Natural killer cell (primary cell): Measurements from ENCODE around the gene FGFR2. TPM values are rescaled to one million over a fixed set of nuclear protein-coding genes. Genes with fewer than 3 reads are reported as not detected.
A peak's percentile ranks its signal among the peaks of the same experiment; 100 is the strongest.

ENCODE experiments used
- ATAC-seq, 3 donors: fragments of 150-1000 bp in 2 of 3; fragments of 200-7000 bp in 1 of 3; cut with Tn5 transposase; 1 replicate in 1 of 3; 2 replicates in 2 of 3; pipeline ENCODE4 v1.10.0; 2021; ENCODE audit warnings: mild to moderate bottlenecking in 2 of 3, moderate library complexity in 2 of 3
- DNase-seq, 2 donors: peaks; one replicate each; pipeline versions ENCODE4 v3.0.0 to v3.0.0-alpha.2; 2013 to 2021; ENCODE audit warnings: mixed read lengths in 1 of 2
- H3K27ac ChIP-seq: one replicate; pipeline ENCODE4 v1.5.1; 2013; ENCODE audit warnings: mild to moderate bottlenecking, low read length
- H3K27me3 ChIP-seq: one replicate; pipeline ENCODE4 v1.6.1; 2013; ENCODE audit warnings: low read length; ENCODE audit not compliant: control insufficient read depth, insufficient read depth
- H3K36me3 ChIP-seq: one replicate; pipeline ENCODE4 v1.6.1; 2013; ENCODE audit warnings: low read length; ENCODE audit not compliant: control insufficient read depth, insufficient read depth
- H3K4me1 ChIP-seq: one replicate; pipeline ENCODE4 v1.6.1; 2013; ENCODE audit warnings: low read length; ENCODE audit not compliant: control insufficient read depth, insufficient read depth
- H3K4me3 ChIP-seq: one replicate; pipeline ENCODE4 v1.5.1; 2013; ENCODE audit warnings: low read length
- H3K9me3 ChIP-seq: one replicate; pipeline ENCODE4 v1.6.1; 2013; ENCODE audit warnings: low read length; ENCODE audit not compliant: control insufficient read depth, insufficient read depth
- H3K27ac Mint-ChIP-seq, 2 donors: one replicate each; pipeline ENCODE4 v1.8.0; 2022; ENCODE audit warnings: mild to moderate bottlenecking in 2 of 2, mixed read lengths in 2 of 2, moderate library complexity in 1 of 2
- H3K27me3 Mint-ChIP-seq, 2 donors: one replicate each; pipeline ENCODE4 v1.8.0; 2022; ENCODE audit warnings: low read depth in 2 of 2, mixed read lengths in 2 of 2
- H3K36me3 Mint-ChIP-seq: one replicate; pipeline ENCODE4 v1.8.0; 2022; ENCODE audit warnings: mixed read lengths
- H3K4me1 Mint-ChIP-seq, 2 donors: one replicate each; pipeline ENCODE4 v1.8.0; 2022; ENCODE audit warnings: mixed read lengths in 2 of 2
- H3K4me3 Mint-ChIP-seq: one replicate; pipeline ENCODE4 v1.8.0; 2022; ENCODE audit warnings: mild to moderate bottlenecking, moderate library complexity, mixed read lengths
- H3K9me3 Mint-ChIP-seq, 2 donors: one replicate each; pipeline ENCODE4 v1.8.0; 2022; ENCODE audit warnings: mixed read lengths in 2 of 2
- WGBS: methylation state at CpG from one replicate; pipeline ENCODE4 v1.1.7; 2013; ENCODE audit warnings: missing lambda C conversion rate; ENCODE audit not compliant: insufficient coverage; 5-methylcytosine and 5-hydroxymethylcytosine counted together
- intact Hi-C: fragments of 100-400 bp; cut with micrococcal nuclease; formaldehyde crosslinking; loops from one replicate; pipeline ENCODE4 v1.14.2; 2022
- total RNA-seq, 4 donors: library from RNA; stranded (reverse); fragments of 120-200 nt in 1 of 4; gene quantifications; one replicate each; pipeline versions ENCODE4 v1.2.3 to v1.2.4, GENCODE V29; 2013 to 2022
- TF ChIP-seq, protein P1 (sequence below): fragments of 200-600 bp; IDR thresholded peaks from one replicate; pipeline ENCODE4 v1.8.0; 2022; ENCODE audit warnings: antibody characterized with exemption

The FGFR2 gene
- total RNA-seq, 3 donors from 2014 or later (not counting 1 experiment from before 2014, with no cell fraction given): 0.72 to 5.6 TPM; not detected in 1

GRCh38 chr10:121438333-121438732, 159.9 kb downstream of the FGFR2 start:
- H3K27me3 Mint-ChIP-seq: no peaks in the 10 kb centered on the region
- intact Hi-C loops: no loop called here
- TF ChIP-seq, protein P1, sequence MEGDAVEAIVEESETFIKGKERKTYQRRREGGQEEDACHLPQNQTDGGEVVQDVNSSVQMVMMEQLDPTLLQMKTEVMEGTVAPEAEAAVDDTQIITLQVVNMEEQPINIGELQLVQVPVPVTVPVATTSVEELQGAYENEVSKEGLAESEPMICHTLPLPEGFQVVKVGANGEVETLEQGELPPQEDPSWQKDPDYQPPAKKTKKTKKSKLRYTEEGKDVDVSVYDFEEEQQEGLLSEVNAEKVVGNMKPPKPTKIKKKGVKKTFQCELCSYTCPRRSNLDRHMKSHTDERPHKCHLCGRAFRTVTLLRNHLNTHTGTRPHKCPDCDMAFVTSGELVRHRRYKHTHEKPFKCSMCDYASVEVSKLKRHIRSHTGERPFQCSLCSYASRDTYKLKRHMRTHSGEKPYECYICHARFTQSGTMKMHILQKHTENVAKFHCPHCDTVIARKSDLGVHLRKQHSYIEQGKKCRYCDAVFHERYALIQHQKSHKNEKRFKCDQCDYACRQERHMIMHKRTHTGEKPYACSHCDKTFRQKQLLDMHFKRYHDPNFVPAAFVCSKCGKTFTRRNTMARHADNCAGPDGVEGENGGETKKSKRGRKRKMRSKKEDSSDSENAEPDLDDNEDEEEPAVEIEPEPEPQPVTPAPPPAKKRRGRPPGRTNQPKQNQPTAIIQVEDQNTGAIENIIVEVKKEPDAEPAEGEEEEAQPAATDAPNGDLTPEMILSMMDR: no peak

DNA sequence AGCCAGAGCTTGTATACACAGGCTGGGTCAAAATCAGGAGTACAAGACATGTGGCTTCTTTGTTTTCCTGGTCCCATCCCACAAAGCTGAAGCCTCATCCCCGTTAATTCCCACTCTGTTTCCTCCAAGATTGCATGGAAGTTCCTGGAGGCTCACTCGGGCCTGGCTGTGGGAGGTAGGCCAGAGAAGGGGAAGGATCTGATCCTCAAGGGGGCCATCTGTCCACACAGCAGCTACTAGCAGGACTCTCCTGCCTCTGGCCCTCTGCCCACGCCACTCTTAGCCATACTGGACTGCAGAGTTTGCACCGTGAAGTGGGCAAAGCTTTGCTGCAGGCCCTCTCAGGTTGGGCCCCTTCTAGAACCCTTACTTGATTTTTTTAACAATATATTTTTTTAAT, 160.6 kb downstream of the FGFR2 start:
- no peak overlapping the region for H3K27ac ChIP-seq
- no peak overlapping the region for H3K4me3 Mint-ChIP-seq
- no peak overlapping the region for H3K4me3 ChIP-seq
- no peaks in the 10 kb centered on the region for H3K9me3 ChIP-seq
- no peaks in the 10 kb centered on the region for H3K27me3 Mint-ChIP-seq
- H3K4me1 ChIP-seq: no peaks in the 10 kb centered on the region
- H3K27me3 ChIP-seq: no peaks in the 10 kb centered on the region
- no peaks in the 10 kb centered on the region for H3K9me3 Mint-ChIP-seq
- TF ChIP-seq, protein P1: no peak
- intact Hi-C loops: no loop called here
- DNase-seq (no peak), ATAC-seq (no peak)
- H3K4me1 Mint-ChIP-seq: no peaks in the 10 kb centered on the region
- 71% methylated on average over 4 of the region's 4 CpGs for WGBS
- H3K36me3 ChIP-seq: no peaks in the 10 kb centered on the region
- no peaks in the 10 kb centered on the region for H3K36me3 Mint-ChIP-seq
- H3K27ac Mint-ChIP-seq: no peak overlapping the region

More at GRCh38 chr10:121438333-121438732, 159.9 kb downstream of the FGFR2 start:
- no peaks in the 10 kb centered on the region for H3K27me3 ChIP-seq
- Mint-ChIP-seq H3K9me3 (no peaks in the 10 kb centered on the region), H3K27ac (no peak overlapping the region), H3K4me3 (no peak overlapping the region), H3K4me1 (no peaks in the 10 kb centered on the region), H3K36me3 (no peaks in the 10 kb centered on the region)
- 96% methylated on average over 2 of the region's 2 CpGs for WGBS
- no peak overlapping the region for H3K4me3 ChIP-seq
- no peaks in the 10 kb centered on the region for H3K36me3 ChIP-seq
- H3K4me1 ChIP-seq: no peaks in the 10 kb centered on the region
- no peak overlapping the region for H3K27ac ChIP-seq
- H3K9me3 ChIP-seq: no peaks in the 10 kb centered on the region
- no peak for DNase-seq
- ATAC-seq: peak in 1 of 3 donors; percentile 62

GRCh38 chr10:121436630-121437341, 161.5 kb downstream of the FGFR2 start:
- no peak overlapping the region for H3K4me3 Mint-ChIP-seq
- no peaks in the 10 kb centered on the region for H3K27me3 ChIP-seq
- 55% methylated on average over 5 of the region's 5 CpGs for WGBS
- no peak overlapping the region for H3K27ac Mint-ChIP-seq
- H3K9me3 ChIP-seq: no peaks in the 10 kb centered on the region
- intact Hi-C loops: no loop called here
- H3K4me1 ChIP-seq: no peaks in the 10 kb centered on the region
- no peak overlapping the region for H3K27ac ChIP-seq
- DNase-seq (no peak), ATAC-seq (peak in 1 of 3 donors; percentile 48)
- H3K36me3 ChIP-seq: no peaks in the 10 kb centered on the region
- no peaks in the 10 kb centered on the region for H3K4me1 Mint-ChIP-seq
- TF ChIP-seq, protein P1: no peak
- H3K27me3 Mint-ChIP-seq: no peaks in the 10 kb centered on the region
- no peaks in the 10 kb centered on the region for H3K9me3 Mint-ChIP-seq
- H3K4me3 ChIP-seq: no peak overlapping the region
- no peaks in the 10 kb centered on the region for H3K36me3 Mint-ChIP-seq

- TF ChIP-seq, protein P1: no peak
- Mint-ChIP-seq H3K27me3 (no peaks in the 10 kb centered on the region), H3K27ac (no peak overlapping the region), H3K4me3 (no peak overlapping the region), H3K4me1 (no peaks in the 10 kb centered on the region), H3K36me3 (no peaks in the 10 kb centered on the region), H3K9me3 (no peaks in the 10 kb centered on the region)
- 78% methylated on average over 5 of the region's 5 CpGs for WGBS
- intact Hi-C loops: no loop called here
- Histone ChIP-seq H3K36me3 (no peaks in the 10 kb centered on the region), H3K4me3 (no peak overlapping the region), H3K27ac (no peak overlapping the region), H3K4me1 (no peaks in the 10 kb centered on the region), H3K9me3 (no peaks in the 10 kb centered on the region), H3K27me3 (no peaks in the 10 kb centered on the region)
- DNase-seq (no peak), ATAC-seq (no peak)
These were observed 162.0 kb downstream of the FGFR2 start for GRCh38 chr10:121436281-121436629.
